Motor neuron (in vitro differentiated cells): ENCODE results near the gene CPNE5. TPM values are rescaled to one million over a fixed set of nuclear protein-coding genes. Genes with fewer than 3 reads are reported as not detected.

Experiments used
- ATAC-seq, 8 experiments: fragments of 200-7000 bp; cut with Tn5 transposase; replicated peaks in 6 of 8; 2 replicates each; pipeline ENCODE4 v1.8.0; 2021; ENCODE audit warnings: mild to moderate bottlenecking in 8 of 8, moderate library complexity in 8 of 8
- H3K27ac ChIP-seq, 2 donors: fragments of 250-450 bp; sonication (Bioruptor Pico); 2 replicates each; pipeline ENCODE4 v1.9.0; 2021; ENCODE audit warnings: antibody characterized with exemption in 2 of 2, mild to moderate bottlenecking in 2 of 2, moderate library complexity in 1 of 2
- H3K4me1 ChIP-seq, 2 donors: fragments of 250-450 bp; sonication (Bioruptor Pico); replicated peaks in 1 of 2; 2 replicates each; pipeline ENCODE4 v1.6.1; 2021; ENCODE audit warnings: antibody characterized with exemption in 2 of 2, mild to moderate bottlenecking in 2 of 2, moderate library complexity in 1 of 2
- H3K4me3 ChIP-seq, 5 donors: fragments of 250-450 bp; sonication (Bioruptor Pico); 2 replicates each; pipeline ENCODE4 v1.9.0; 2021; ENCODE audit warnings: antibody characterized with exemption in 5 of 5, mild to moderate bottlenecking in 5 of 5, moderate library complexity in 4 of 5
- WGBS, 10 experiments: fragments of 450-650 bp; shearing (Covaris generic); methylation state at CpG; one replicate each; pipeline ENCODE4 v1.0.0; 2022; 5-methylcytosine and 5-hydroxymethylcytosine counted together
- in situ Hi-C, 9 experiments: fragments of 400-800 bp; cut with MboI; loops; one replicate each; pipeline ENCODE4 v1.15.0; 2021; ENCODE audit warnings: low sequenced_read_pairs in 9 of 9, low pct_unique_long_range_greater_than_20kb in 2 of 9; ENCODE audit not compliant: unreplicated experiment in 9 of 9
- total RNA-seq, 8 experiments: library from RNA; unstranded; fragments of 300-600 nt; gene quantifications; 2 replicates each; pipeline versions ENCODE4 v1.2.3 to v1.2.4, GENCODE V29; 2022

CPNE5 gene
- total RNA-seq, 8 experiments from 2014 or later, result 0.45 to 3.1 (median 1.7) TPM

- H3K4me3 ChIP-seq, result no peak overlapping the region
- peaks cover 18 to 23% of the 10 kb centered on the region in 2 donors for H3K4me1 ChIP-seq
- WGBS, 10 experiments, result 13 to 100% (median 89%) methylated on average over 1 to 4 of the region's 5 CpGs
- peak in 2 of 8 experiments; percentile 33 to 55 for ATAC-seq
- in situ Hi-C loops, result loop anchor here in 2 of 9 experiments (25.0 kb wide), 1 partner anchor 241 kb away; no protein-coding TSS in a partner anchor
- no peak overlapping the region for H3K27ac ChIP-seq
Observed at GRCh38 chr6:36853325-36853724, 14.1 kb upstream of the CPNE5 start.

GRCh38 chr6:36852481-36853147, 13.4 kb upstream of the CPNE5 start:
- H3K27ac ChIP-seq, result no peak overlapping the region
- in situ Hi-C loops, result loop anchor here in 2 of 9 experiments (25.0 kb wide), 1 partner anchor 240 kb away; no protein-coding TSS in a partner anchor
- H3K4me1 ChIP-seq, result peaks cover 22 to 25% of the 10 kb centered on the region in 2 donors
- WGBS, 10 experiments, result 6 to 100% (median 84%) methylated on average over 1 to 4 of the region's 4 CpGs; no CpG with 5 or more reads in 6 of the 10 experiments
- ATAC-seq, result peak; percentile 15 to 87 (median 31)
- no peak overlapping the region for H3K4me3 ChIP-seq

GRCh38 chr6:36851626-36852025, 12.4 kb upstream of the CPNE5 start:
- Histone ChIP-seq H3K4me3 (no peak overlapping the region), H3K27ac (no peak overlapping the region), H3K4me1 (peaks cover 22 to 25% of the 10 kb centered on the region in 2 donors)
- 60 to 100% (median 88%) methylated on average over 1 to 4 of the region's 4 CpGs; no CpG with 5 or more reads in 2 of the 10 experiments for WGBS, 10 experiments
- in situ Hi-C loops, result loop anchor here in 2 of 9 experiments (25.0 kb wide), 1 partner anchor 239 kb away; no protein-coding TSS in a partner anchor
- no peak for ATAC-seq

GRCh38 chr6:36851149-36851614, 11.9 kb upstream of the CPNE5 start:
- in situ Hi-C loops, result loop anchor here in 2 of 9 experiments (25.0 kb wide), 1 partner anchor 239 kb away; no protein-coding TSS in a partner anchor
- WGBS, 10 experiments, result 0 to 50% (median 31%) methylated on average over 1 to 3 of the region's 3 CpGs
- H3K27ac ChIP-seq, result no peak overlapping the region
- no peak overlapping the region for H3K4me3 ChIP-seq
- peaks cover 22 to 25% of the 10 kb centered on the region in 2 donors for H3K4me1 ChIP-seq
- ATAC-seq, result peak in 6 of 8 experiments; percentile 12 to 37 (median 24)

GRCh38 chr6:36850021-36850420, 10.8 kb upstream of the CPNE5 start:
- 88 to 100% (median 96%) methylated on average over 1 to 9 of the region's 9 CpGs for WGBS, 10 experiments
- in situ Hi-C loops, result loop anchor here in 2 of 9 experiments (25.0 kb wide), 1 partner anchor 238 kb away; no protein-coding TSS in a partner anchor
- ATAC-seq, result no peak
- peaks cover 22 to 25% of the 10 kb centered on the region in 2 donors for H3K4me1 ChIP-seq
- H3K27ac ChIP-seq, result no peak overlapping the region
- H3K4me3 ChIP-seq, result no peak overlapping the region

- Histone ChIP-seq H3K27ac (peak overlapping the region in 1 of 2 donors; percentile 51), H3K4me3 (peak overlapping the region in 1 of 5 donors; percentile 11), H3K4me1 (peaks cover 22 to 25% of the 10 kb centered on the region in 2 donors)
- 4 to 61% (median 16%) methylated on average over 2 to 15 of the region's 26 CpGs; no CpG with 5 or more reads in 2 of the 10 experiments for WGBS, 10 experiments
- in situ Hi-C loops, result loop anchor here in 1 of 9 experiments (10.0 kb wide), 1 partner anchor 64 kb away; no protein-coding TSS in a partner anchor
- ATAC-seq, result peak; percentile 59 to 90 (median 86)
Observed at GRCh38 chr6:36848658-36849441, 9.6 kb upstream of the CPNE5 start.

- Histone ChIP-seq H3K4me1 (peaks cover 22 to 25% of the 10 kb centered on the region in 2 donors), H3K27ac (no peak overlapping the region), H3K4me3 (no peak overlapping the region)
- WGBS, 10 experiments, result 78 to 100% (median 92%) methylated on average over 1 to 5 of the region's 6 CpGs; no CpG with 5 or more reads in 2 of the 10 experiments
- in situ Hi-C loops, result loop anchor here in 1 of 9 experiments (10.0 kb wide), 1 partner anchor 63 kb away; no protein-coding TSS in a partner anchor
- no peak for ATAC-seq
Observed at GRCh38 chr6:36847991-36848390, 8.7 kb upstream of the CPNE5 start.

GRCh38 chr6:36847152-36847551, 7.9 kb upstream of the CPNE5 start:
- Histone ChIP-seq H3K4me3 (no peak overlapping the region), H3K4me1 (peaks cover 22 to 25% of the 10 kb centered on the region in 2 donors), H3K27ac (no peak overlapping the region)
- in situ Hi-C loops, result loop anchor here in 1 of 9 experiments (10.0 kb wide), 1 partner anchor 62 kb away; no protein-coding TSS in a partner anchor
- 89 to 100% (median 90%) methylated on average over 2 to 3 of the region's 4 CpGs; no CpG with 5 or more reads in 6 of the 10 experiments for WGBS, 10 experiments
- ATAC-seq, result no peak

DNA sequence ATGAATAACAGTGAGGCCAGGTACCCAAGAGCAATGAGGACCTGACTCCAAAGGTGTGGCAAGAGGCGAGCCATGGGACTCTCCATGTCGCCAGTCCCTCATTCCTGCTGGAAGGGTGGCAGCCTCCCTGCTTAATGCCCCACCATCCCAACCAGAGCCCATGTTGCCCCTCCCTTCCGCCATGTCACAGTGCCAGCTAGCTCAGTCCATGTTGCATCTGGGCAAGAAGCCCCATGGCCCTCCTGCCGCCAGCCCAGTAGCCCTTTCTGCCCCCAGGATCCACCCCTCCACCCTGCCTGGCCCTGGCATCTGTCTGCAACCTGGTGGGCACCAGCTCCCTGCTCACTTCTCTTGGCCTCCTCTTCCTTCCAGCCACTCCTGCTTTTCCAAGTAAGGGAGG, 6.0 kb upstream of the CPNE5 start:
- in situ Hi-C loops, result loop anchor here in 1 of 9 experiments (10.0 kb wide), 1 partner anchor 60 kb away; no protein-coding TSS in a partner anchor
- no peak for ATAC-seq
- peaks cover 32 to 33% of the 10 kb centered on the region in 2 donors for H3K4me1 ChIP-seq
- no peak overlapping the region for H3K4me3 ChIP-seq
- 100% methylated on average over 1 to 3 of the region's 4 CpGs; no CpG with 5 or more reads in 8 of the 10 experiments for WGBS, 10 experiments
- no peak overlapping the region for H3K27ac ChIP-seq

GRCh38 chr6:36844232-36845170, 5.3 kb upstream of the CPNE5 start:
- H3K4me1 ChIP-seq, result peaks cover 28 to 29% of the 10 kb centered on the region in 2 donors
- no peak overlapping the region for H3K4me3 ChIP-seq
- WGBS, 10 experiments, result 47 to 100% (median 69%) methylated on average over 2 to 9 of the region's 19 CpGs; no CpG with 5 or more reads in 1 of the 10 experiments
- in situ Hi-C loops, result loop anchor here in 1 of 9 experiments (10.0 kb wide), 1 partner anchor 60 kb away; no protein-coding TSS in a partner anchor
- no peak overlapping the region for H3K27ac ChIP-seq
- no peak for ATAC-seq

- Histone ChIP-seq H3K4me3 (no peak overlapping the region), H3K4me1 (peaks cover 15 to 16% of the 10 kb centered on the region in 2 donors), H3K27ac (no peak overlapping the region)
- in situ Hi-C loops, result loop anchor here in 1 of 9 experiments (10.0 kb wide), 1 partner anchor 58 kb away; no protein-coding TSS in a partner anchor
- 82 to 100% (median 86%) methylated on average over 2 to 4 of the region's 4 CpGs; no CpG with 5 or more reads in 5 of the 10 experiments for WGBS, 10 experiments
- ATAC-seq, result no peak
Observed at GRCh38 chr6:36843170-36843569, 3.9 kb upstream of the CPNE5 start.
